ENCODE data around the gene DNHD1.

DNHD1 gene

DNA sequence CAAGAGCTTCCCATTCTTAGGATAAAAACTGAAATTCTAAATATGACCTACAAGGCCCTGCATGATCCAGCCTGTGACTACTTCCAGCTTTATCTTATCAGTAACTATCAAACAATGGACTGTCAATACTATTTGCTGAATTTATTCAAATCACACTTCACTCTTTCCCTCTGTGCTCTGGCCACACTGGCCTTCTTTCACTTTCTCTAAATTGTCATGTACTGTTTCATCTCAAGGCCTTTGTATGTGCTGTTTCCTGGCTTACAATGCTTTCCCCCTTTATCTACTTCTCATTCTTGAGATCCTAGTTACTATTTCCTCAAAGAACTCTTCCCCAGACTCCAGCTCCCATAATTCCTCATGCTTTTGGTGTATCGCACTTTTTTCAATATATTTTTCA is 10.1 kb upstream of the DNHD1 start:
- Histone ChIP-seq H3K79me2 (ENCODE audit: insufficient read depth, low read length) (peaks cover 30% of the 10 kb centered on the region), H2AFZ (ENCODE audit: low read length) (no peak overlapping the region), H3K4me2 (ENCODE audit: low read depth, low read length, poor library complexity, severe bottlenecking) (no peak overlapping the region), H3K9me2 (replicated peaks; ENCODE audit: low read depth, low read length) (no peaks in the 10 kb centered on the region), H3F3A (ENCODE audit: low read depth) (no peaks in the 10 kb centered on the region), H3K4me3 (ENCODE audit: low read length, poor library complexity, severe bottlenecking) (no peak overlapping the region), H3K36me3 (ENCODE audit: insufficient read depth, low read length) (peaks cover 10% of the 10 kb centered on the region; the same call in 1 of the 2 replicates), H3K27me3 (ENCODE audit: insufficient read depth, low read length, poor library complexity, severe bottlenecking) (no peaks in the 10 kb centered on the region), H3K9me3 (ENCODE audit: insufficient read depth, low read depth, low read length) (no peaks in the 10 kb centered on the region), H3K4me1 (ENCODE audit: insufficient read depth, low read length, poor library complexity, severe bottlenecking) (peaks cover 22% of the 10 kb centered on the region), H4K20me1 (ENCODE audit: insufficient read depth, low read length, poor library complexity, severe bottlenecking) (peaks cover 19% of the 10 kb centered on the region), H3K9ac (ENCODE audit: low read depth, low read length, poor library complexity, severe bottlenecking) (no peak overlapping the region)
- TF ChIP-seq, protein P1, sequence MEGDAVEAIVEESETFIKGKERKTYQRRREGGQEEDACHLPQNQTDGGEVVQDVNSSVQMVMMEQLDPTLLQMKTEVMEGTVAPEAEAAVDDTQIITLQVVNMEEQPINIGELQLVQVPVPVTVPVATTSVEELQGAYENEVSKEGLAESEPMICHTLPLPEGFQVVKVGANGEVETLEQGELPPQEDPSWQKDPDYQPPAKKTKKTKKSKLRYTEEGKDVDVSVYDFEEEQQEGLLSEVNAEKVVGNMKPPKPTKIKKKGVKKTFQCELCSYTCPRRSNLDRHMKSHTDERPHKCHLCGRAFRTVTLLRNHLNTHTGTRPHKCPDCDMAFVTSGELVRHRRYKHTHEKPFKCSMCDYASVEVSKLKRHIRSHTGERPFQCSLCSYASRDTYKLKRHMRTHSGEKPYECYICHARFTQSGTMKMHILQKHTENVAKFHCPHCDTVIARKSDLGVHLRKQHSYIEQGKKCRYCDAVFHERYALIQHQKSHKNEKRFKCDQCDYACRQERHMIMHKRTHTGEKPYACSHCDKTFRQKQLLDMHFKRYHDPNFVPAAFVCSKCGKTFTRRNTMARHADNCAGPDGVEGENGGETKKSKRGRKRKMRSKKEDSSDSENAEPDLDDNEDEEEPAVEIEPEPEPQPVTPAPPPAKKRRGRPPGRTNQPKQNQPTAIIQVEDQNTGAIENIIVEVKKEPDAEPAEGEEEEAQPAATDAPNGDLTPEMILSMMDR (conservative IDR thresholded peaks at IDR 0.05; ENCODE audit: low read length): no peak
- no peak for TF ChIP-seq EZH2phosphoT487 (IDR thresholded peaks at IDR 0.05; ENCODE audit: borderline replicate concordance)

DNA sequence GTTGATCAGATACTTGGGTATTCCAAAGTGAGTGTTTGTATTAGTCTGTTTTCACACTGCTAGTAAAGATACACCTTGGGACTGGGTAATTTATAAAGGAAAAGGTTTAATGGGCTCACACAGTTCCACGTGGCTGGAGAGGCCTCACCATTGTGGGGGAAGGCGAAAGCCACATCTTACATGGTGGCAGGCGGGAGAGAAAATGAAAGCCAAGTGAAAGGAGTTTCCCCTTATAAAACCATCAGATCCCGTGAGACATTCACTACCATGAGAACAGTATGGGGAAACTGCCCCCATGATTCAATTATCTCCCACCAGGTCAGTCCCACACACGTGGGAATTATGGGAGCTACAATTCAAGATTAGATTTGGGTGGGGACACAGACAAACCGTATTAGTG is 8.7 kb upstream of the DNHD1 start:
- Histone ChIP-seq H4K20me1 (ENCODE audit: insufficient read depth, low read length, poor library complexity, severe bottlenecking) (peaks cover 5% of the 10 kb centered on the region), H3K36me3 (ENCODE audit: insufficient read depth, low read length) (peaks cover 10% of the 10 kb centered on the region; the same call in 1 of the 2 replicates), H3K79me2 (ENCODE audit: insufficient read depth, low read length) (peaks cover 16% of the 10 kb centered on the region), H3K9me2 (replicated peaks; ENCODE audit: low read depth, low read length) (no peaks in the 10 kb centered on the region), H3K4me3 (ENCODE audit: low read length, poor library complexity, severe bottlenecking) (no peak overlapping the region), H3K9me3 (ENCODE audit: insufficient read depth, low read depth, low read length) (no peaks in the 10 kb centered on the region), H3K9ac (ENCODE audit: low read depth, low read length, poor library complexity, severe bottlenecking) (no peak overlapping the region), H3K4me2 (ENCODE audit: low read depth, low read length, poor library complexity, severe bottlenecking) (no peak overlapping the region), H3K27me3 (ENCODE audit: insufficient read depth, low read length, poor library complexity, severe bottlenecking) (no peaks in the 10 kb centered on the region), H2AFZ (ENCODE audit: low read length) (no peak overlapping the region), H3K4me1 (ENCODE audit: insufficient read depth, low read length, poor library complexity, severe bottlenecking) (peaks cover 8% of the 10 kb centered on the region), H3F3A (ENCODE audit: low read depth) (no peaks in the 10 kb centered on the region)
- TF ChIP-seq, protein P1 (conservative IDR thresholded peaks at IDR 0.05; ENCODE audit: low read length): no peak
- no peak for TF ChIP-seq EZH2phosphoT487 (IDR thresholded peaks at IDR 0.05; ENCODE audit: borderline replicate concordance)

DNA sequence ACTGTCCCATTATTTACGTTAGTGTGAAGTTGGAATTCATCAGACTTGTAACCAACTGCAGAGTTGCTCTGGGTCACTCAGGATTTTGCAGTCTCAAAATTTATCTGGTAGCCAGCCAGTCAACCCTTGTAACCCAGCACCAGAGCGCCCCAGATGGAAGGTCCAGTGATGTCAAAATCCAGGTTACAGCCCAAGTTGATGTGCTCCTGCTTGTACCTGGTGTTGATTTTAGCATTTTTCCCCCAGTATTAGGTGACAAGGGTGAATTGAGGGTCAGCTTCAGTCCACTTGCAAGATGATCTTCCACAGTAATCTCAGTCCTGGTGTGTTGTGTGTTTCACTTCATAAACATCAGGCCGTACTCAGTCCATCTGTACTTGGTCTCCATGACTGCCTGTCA is 8.3 kb upstream of the DNHD1 start:
- TF ChIP-seq EZH2phosphoT487 (IDR thresholded peaks at IDR 0.05; ENCODE audit: borderline replicate concordance): no peak
- TF ChIP-seq, protein P1 (conservative IDR thresholded peaks at IDR 0.05; ENCODE audit: low read length): no peak
- Histone ChIP-seq H3K4me2 (ENCODE audit: low read depth, low read length, poor library complexity, severe bottlenecking) (no peak overlapping the region), H3K27me3 (ENCODE audit: insufficient read depth, low read length, poor library complexity, severe bottlenecking) (no peaks in the 10 kb centered on the region), H3K79me2 (ENCODE audit: insufficient read depth, low read length) (peaks cover 11% of the 10 kb centered on the region), H3K9ac (ENCODE audit: low read depth, low read length, poor library complexity, severe bottlenecking) (no peak overlapping the region), H4K20me1 (ENCODE audit: insufficient read depth, low read length, poor library complexity, severe bottlenecking) (no peaks in the 10 kb centered on the region), H2AFZ (ENCODE audit: low read length) (no peak overlapping the region), H3K9me3 (ENCODE audit: insufficient read depth, low read depth, low read length) (no peaks in the 10 kb centered on the region), H3K36me3 (ENCODE audit: insufficient read depth, low read length) (peaks cover 5% of the 10 kb centered on the region; the same call in 1 of the 2 replicates), H3K9me2 (replicated peaks; ENCODE audit: low read depth, low read length) (no peaks in the 10 kb centered on the region), H3K4me3 (ENCODE audit: low read length, poor library complexity, severe bottlenecking) (no peak overlapping the region), H3K4me1 (ENCODE audit: insufficient read depth, low read length, poor library complexity, severe bottlenecking) (peaks cover 4% of the 10 kb centered on the region), H3F3A (ENCODE audit: low read depth) (no peaks in the 10 kb centered on the region)

Data from Loucy (cell line).